NCI-H2081 treated with DMSO at 0.1 percent for 48 hours (cell line): Measurements from ENCODE around the gene SEMA3E.
"Not testable (repeated sequence)": the region's sequence is repeated elsewhere in the genome, so short reads cannot be mapped to it uniquely, and the experiment has no call there.

Experiments used
- DNase-seq: peaks from one replicate; lab custom pipeline; 2025; lab: John Stamatoyannopoulos, UW

Gene SEMA3E

DNA sequence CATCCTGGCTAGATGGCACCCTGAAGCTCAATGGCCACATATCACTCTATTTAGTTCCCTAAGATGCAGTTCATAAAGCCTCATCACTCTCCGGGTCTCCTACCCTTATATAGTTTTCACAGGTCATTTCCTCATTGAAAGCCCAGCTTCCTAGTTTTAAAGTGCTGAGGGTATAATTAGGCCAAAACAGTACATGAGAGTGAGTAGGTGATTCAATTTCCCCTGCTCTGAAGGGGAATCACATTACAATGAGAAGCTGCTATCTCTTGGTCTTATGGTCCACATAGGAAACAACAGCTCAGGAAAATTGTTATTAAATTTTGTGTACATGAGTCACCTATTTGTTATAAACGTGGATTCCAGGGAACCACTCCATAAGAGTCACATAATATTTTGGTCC lies 162.0 kb downstream of the SEMA3E start:
- no peak for DNase-seq

- DNase-seq, result no peak
These were observed 162.4 kb downstream of the SEMA3E start for GRCh38 chr7:83486536-83486935.

- no peak for DNase-seq
These were observed 164.1 kb downstream of the SEMA3E start for GRCh38 chr7:83484826-83485225.

GRCh38 chr7:83484266-83484665 lies 164.7 kb downstream of the SEMA3E start:
- DNase-seq, result no peak

DNA sequence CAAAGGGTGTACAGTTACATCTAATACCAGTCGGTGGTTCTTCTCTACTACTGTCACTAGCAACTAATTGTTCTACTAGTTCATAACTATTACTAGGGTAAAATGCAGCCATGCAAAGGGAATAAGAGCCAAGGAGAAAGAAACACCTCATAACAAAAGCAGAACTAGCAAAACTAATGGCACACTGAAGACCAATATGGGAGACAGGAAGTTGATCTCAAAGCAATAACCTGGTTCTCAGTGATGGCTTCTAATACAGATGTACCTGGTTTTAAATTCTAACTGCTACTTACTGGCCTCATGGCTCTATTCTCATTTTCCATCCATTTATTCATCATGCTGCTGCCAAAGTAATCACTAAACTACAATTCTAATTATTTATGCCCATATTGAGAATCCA lies 170.3 kb downstream of the SEMA3E start:
- DNase-seq, result no peak

DNA sequence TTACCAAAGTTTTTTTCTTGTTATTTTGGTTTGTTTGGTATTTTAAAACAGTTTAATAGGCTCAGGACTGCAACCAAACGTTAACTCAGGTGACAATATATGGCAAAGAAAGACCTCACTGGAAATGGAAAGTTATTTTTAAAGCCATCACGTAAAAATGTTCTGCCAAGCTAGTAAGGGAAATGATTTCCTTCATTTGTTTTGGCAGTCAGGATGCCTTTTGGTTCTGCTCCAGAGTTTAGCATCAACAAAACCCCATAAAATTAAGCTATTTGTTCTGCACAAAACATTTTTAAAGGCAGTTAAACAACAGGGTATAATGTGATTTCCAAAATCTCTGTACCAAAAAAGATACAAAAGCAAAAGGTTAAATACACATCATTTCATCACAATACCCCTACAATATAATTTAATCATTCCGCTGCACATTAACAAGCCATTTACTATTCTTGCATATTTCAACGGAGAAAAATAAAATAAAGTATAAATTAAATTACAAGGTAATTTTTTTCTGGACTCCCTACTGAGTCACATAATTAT lies 172.4 kb downstream of the SEMA3E start:
- DNase-seq, result peak; percentile 68

DNA sequence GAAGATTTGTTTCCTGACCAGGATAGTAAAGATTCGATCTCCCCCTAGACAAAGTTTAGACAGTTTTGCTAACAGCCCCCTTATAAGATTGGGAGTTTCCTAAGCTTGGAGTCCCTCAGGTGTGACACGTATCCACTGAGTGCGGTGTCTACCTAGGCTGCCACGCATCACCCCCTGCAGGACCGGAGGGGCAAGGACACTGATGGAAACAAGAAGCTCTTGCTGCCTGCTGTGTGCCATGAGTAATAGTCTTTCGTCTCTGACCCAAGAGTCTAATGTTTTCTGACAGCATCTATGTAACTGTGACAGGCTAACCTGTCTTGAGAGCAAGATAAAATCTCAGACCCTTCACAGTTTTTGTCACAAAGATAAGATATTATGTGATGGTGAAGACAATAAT lies 173.5 kb downstream of the SEMA3E start:
- no peak for DNase-seq

DNA sequence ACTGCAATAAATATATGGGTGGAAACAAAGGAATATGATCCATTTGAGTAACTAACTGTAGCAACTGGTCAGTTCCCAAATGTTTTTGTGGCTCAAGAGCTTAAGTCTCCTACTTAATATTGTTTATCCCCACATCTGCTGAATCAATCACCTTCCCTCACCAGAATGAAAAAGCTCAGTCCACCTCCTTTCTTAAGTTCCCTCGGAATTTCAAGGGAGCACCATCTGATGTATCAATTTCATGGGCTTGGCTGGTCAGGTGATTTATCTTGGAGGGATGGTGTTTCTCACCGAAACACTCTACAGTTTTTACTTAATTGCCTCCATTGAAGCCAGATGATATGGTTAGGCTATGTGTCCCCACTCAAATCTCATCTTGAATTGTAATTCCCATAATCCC lies 176.6 kb downstream of the SEMA3E start:
- no peak for DNase-seq

DNA sequence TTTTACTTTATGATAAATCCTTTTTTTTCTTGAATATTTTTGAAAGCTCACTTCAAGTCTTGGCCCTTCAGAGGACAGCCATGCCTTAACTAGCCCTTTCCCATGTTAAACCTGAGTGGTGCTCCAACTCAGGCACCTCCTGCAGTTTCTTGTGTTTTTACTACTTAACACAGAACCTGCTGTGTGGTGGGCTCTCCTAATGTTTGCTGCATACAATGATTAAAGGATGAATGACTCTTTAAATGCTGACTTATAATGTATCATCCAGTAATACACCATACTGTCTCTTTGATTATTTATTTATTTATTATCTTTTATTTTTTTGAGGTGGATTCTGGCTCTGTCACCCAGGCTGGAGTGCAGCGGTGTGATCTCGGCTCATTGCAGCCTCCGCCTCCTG lies 179.4 kb downstream of the SEMA3E start:
- DNase-seq, result no peak

- DNase-seq, result no peak
These were observed 179.9 kb downstream of the SEMA3E start for GRCh38 chr7:83469076-83469475.

- DNase-seq, result peak; percentile 44
These were observed 180.6 kb downstream of the SEMA3E start for GRCh38 chr7:83468251-83468739.

DNA sequence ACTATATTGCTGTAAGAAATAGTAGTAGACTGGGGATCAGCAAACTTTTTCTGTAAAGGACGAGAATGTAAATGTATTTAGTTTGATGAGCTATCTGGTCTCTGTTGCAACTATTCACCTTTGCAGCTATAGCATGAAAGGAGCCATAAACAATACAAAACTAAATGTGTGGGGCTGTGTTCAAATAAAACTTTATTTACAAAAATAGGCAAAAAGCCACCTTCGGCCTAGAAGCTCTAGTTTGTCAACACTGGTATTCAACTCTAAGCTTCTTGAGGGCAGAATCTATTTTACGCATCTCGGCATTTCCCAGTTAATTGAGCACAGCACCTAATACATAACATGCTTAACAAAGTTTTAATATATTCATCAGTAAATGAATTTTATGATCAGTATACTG lies 181.4 kb downstream of the SEMA3E start:
- DNase-seq, result no peak

DNA sequence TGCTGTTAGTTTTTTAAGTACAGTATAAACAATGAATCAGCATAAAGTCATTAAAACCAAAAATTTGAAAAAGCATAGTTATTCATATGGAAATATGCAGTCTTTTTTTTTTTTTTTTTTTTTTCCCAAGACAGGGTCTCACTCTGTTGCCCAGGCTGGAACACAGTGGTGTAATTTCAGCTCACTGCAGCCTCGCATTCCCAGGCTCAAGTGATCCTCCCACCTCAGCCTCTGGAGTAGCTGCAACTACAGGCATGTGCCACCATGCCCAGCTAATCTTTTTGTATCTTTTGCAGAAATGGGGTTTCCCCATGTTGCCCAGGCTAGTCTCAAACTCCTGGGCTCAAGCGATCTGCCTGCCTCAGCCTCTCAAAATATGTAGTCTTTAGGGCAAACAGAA lies 182.0 kb downstream of the SEMA3E start:
- DNase-seq, result no peak

- DNase-seq, result no peak
These were observed 182.6 kb downstream of the SEMA3E start for GRCh38 chr7:83466187-83466923.

DNA sequence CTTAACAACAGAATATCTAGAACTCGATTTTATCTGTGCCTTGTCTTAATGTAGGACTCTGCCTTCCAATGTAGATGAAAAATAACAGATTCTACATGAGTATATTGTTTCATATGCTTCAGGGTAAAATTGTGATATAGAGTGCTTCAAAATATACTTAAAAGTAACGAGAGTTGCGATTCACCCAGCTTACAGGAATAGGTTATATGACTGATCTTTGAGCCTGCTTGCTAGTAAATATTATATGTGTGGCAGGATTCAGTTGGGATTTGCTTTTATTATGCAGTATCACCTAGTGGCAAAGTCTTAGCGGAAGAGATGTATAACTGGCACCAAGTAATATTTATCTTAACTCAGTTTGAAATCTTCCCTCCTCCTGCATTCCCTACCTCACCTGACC lies 183.3 kb downstream of the SEMA3E start:
- no peak for DNase-seq

DNA sequence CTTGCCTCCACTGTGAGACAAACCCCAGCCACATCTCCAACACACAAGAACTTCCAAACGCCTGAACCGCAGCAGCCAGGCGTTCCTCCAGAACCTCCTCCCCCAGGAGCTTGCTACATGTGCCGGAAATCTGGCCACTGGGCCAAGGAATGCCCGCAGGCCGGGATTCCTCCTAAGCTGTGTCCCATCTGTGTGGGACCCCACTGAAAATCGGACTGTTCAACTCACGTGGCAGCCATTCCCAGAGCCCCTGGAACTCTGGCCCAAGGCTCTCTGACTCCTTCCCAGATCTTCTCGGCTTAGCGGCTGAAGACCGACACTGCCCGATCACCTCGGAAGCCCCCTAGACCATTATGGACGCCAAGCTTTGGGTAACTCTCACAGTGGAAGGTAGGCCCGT lies 187.1 kb downstream of the SEMA3E start:
- DNase-seq, result not testable (repeated sequence)

GRCh38 chr7:83459930-83460653 lies 188.8 kb downstream of the SEMA3E start:
- DNase-seq, result not testable (repeated sequence)

GRCh38 chr7:83459101-83459929 lies 189.6 kb downstream of the SEMA3E start:
- DNase-seq, result not testable (repeated sequence)

- no peak for DNase-seq
These were observed 191.7 kb downstream of the SEMA3E start for GRCh38 chr7:83457022-83457892.

DNA sequence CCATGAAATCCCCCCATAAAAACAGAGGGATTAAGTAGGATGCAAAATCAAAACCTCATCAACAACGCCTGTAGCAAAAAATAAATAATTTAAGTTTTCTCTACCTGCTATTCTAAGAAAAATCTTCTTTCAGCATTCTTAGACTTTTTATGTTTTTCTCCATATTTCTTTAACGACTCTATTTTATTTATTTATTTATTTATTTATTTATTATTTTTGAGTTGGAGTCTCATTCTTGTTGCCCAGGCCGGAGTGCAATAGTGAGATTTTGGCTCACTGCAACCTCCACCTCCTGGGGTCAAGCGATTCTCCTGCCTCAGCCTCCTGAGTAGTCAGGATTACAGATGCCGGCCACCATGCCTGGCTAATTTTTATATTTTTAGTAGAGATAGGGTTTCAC lies 192.5 kb downstream of the SEMA3E start:
- DNase-seq, result no peak

GRCh38 chr7:83455612-83456011 lies 193.3 kb downstream of the SEMA3E start:
- no peak for DNase-seq
